ENCODE measurements around the gene CHMP4B. TPM values are rescaled to one million over a fixed set of nuclear protein-coding genes. Genes with fewer than 3 reads are reported as not detected.

Gene CHMP4B
- total RNA-seq, 1 donor from 2014 or later: 46.4 TPM

DNA sequence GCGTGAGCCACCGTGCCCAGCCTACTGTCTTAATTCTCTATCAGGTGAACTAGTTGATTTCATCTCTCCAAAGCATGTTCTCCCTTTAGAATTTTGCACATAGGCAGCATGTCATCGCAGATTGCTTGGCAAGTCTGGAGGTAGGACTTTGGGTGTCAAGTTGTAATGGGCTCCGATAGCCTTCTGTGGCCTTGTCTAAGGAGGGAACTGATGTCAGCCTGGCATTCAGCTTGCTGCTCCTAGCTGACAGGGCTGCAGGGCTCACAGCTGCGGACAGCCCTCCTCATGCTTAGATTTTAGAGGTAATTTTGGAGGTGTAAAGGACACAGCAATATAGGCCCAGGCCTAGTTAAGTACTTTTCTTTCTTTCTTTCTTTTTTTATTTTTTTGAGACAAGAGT, 11.3 kb downstream of the CHMP4B start:
- no peak overlapping the region for H3K4me3 Mint-ChIP-seq (ENCODE audit: unreplicated experiment)
- H3K36me3 Mint-ChIP-seq (ENCODE audit: unreplicated experiment): no peaks in the 10 kb centered on the region
- H3K27ac Mint-ChIP-seq (ENCODE audit: unreplicated experiment): no peak overlapping the region
- H3K4me1 Mint-ChIP-seq (ENCODE audit: low read depth, unreplicated experiment): peaks cover 21% of the 10 kb centered on the region
- no peaks in the 10 kb centered on the region for H3K27me3 Mint-ChIP-seq (ENCODE audit: unreplicated experiment)
- no peak for DNase-seq
- TF ChIP-seq, protein P1, sequence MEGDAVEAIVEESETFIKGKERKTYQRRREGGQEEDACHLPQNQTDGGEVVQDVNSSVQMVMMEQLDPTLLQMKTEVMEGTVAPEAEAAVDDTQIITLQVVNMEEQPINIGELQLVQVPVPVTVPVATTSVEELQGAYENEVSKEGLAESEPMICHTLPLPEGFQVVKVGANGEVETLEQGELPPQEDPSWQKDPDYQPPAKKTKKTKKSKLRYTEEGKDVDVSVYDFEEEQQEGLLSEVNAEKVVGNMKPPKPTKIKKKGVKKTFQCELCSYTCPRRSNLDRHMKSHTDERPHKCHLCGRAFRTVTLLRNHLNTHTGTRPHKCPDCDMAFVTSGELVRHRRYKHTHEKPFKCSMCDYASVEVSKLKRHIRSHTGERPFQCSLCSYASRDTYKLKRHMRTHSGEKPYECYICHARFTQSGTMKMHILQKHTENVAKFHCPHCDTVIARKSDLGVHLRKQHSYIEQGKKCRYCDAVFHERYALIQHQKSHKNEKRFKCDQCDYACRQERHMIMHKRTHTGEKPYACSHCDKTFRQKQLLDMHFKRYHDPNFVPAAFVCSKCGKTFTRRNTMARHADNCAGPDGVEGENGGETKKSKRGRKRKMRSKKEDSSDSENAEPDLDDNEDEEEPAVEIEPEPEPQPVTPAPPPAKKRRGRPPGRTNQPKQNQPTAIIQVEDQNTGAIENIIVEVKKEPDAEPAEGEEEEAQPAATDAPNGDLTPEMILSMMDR (IDR thresholded peaks at IDR 0.05; ENCODE audit: partially characterized antibody, unreplicated experiment): no peak
- peaks cover 5% of the 10 kb centered on the region for H3K9me3 Mint-ChIP-seq (ENCODE audit: unreplicated experiment)

DNA sequence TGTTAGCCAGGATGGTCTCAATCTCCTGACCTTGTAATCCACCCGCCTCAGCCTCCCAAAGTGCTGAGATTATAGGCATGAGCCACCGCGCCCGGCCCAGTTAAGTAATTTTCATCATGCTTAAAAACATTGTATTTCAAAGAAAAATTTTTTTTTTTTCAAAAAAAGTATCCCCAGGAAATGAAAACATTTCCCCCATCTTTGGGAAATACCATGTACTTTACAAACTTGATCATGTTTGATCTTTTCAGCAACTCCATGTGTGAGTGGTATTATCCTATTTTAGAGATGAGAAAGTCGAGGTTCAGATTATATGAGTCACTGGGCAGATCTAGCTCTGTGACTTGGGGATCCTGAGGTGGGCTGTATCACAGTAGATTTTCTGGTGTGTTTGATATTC, 11.8 kb downstream of the CHMP4B start:
- Mint-ChIP-seq H3K4me3 (ENCODE audit: unreplicated experiment) (no peak overlapping the region), H3K4me1 (ENCODE audit: low read depth, unreplicated experiment) (peaks cover 25% of the 10 kb centered on the region), H3K27me3 (ENCODE audit: unreplicated experiment) (no peaks in the 10 kb centered on the region), H3K9me3 (ENCODE audit: unreplicated experiment) (peaks cover 5% of the 10 kb centered on the region), H3K36me3 (ENCODE audit: unreplicated experiment) (no peaks in the 10 kb centered on the region), H3K27ac (ENCODE audit: unreplicated experiment) (no peak overlapping the region)
- no peak for DNase-seq
- TF ChIP-seq, protein P1 (IDR thresholded peaks at IDR 0.05; ENCODE audit: partially characterized antibody, unreplicated experiment): no peak

DNA sequence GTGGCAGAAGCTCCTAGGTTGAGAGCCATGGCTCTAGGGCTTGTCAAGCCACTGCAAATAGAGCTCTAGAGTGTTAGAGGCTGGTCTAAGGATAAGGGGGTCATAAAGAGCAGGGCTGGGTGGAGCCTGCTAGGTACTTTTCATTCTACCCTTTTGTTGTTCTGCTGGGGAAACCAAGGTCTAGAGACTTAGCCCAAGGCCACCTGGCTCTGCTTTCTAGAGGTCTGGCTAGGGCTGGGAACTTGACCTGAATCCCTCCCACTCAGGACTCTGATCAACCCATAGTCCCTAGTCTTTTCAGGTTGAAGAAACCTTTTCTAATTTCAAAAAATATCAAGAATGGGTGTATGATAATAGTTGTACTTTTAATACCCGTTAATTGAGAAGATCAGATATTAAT, 13.7 kb downstream of the CHMP4B start:
- Mint-ChIP-seq H3K27ac (ENCODE audit: unreplicated experiment) (no peak overlapping the region), H3K4me3 (ENCODE audit: unreplicated experiment) (no peak overlapping the region), H3K4me1 (ENCODE audit: low read depth, unreplicated experiment) (peaks cover 41% of the 10 kb centered on the region), H3K36me3 (ENCODE audit: unreplicated experiment) (no peaks in the 10 kb centered on the region), H3K27me3 (ENCODE audit: unreplicated experiment) (no peaks in the 10 kb centered on the region), H3K9me3 (ENCODE audit: unreplicated experiment) (peaks cover 8% of the 10 kb centered on the region)
- DNase-seq: no peak
- TF ChIP-seq, protein P1 (IDR thresholded peaks at IDR 0.05; ENCODE audit: partially characterized antibody, unreplicated experiment): no peak

DNA sequence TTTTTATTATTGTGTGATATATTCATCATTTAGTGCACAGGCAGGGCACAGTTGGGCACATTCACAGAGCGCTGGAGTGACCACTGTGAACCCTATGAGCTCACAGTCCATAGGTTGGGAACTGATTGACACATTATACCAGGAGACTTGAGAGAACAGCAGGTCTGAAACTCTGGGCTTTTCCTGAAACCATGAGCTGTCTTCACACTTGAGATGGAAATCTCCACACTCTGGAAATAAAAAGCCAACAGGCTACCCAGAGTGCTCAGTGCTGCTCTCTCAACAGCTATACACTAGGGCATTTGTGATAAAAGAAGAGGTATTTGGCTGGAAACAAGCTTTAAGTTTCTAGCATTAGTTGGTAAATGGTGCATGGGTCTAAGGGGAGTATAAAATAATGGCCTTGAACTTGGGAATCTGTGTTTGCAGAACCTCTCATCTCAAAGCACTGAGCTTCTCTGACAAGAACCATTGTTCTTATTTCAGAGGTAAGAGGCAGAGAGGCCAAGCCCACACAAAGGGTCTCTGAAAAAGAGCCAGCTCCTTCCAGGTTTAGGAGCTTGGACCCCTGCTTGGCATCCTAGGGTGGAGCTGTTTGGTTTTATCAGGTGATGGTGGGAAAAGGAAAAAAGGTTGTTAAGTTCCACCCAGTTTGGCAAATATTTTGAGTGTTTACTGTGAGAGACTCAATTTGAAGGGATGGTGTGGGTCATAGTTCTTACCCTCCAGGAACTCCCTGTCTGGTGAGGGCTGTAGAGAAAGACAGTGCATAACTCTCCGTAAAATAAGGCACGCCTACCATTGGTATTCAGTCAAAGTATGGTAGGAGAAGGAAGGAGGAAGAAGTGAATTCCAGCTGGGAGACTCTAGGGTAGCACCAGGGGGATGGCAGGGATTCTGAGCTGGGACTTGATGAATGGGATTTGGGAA, 14.5 kb downstream of the CHMP4B start:
- no peak for DNase-seq
- peaks cover 10% of the 10 kb centered on the region for H3K9me3 Mint-ChIP-seq (ENCODE audit: unreplicated experiment)
- no peak overlapping the region for H3K27ac Mint-ChIP-seq (ENCODE audit: unreplicated experiment)
- peaks cover 43% of the 10 kb centered on the region for H3K4me1 Mint-ChIP-seq (ENCODE audit: low read depth, unreplicated experiment)
- H3K4me3 Mint-ChIP-seq (ENCODE audit: unreplicated experiment): no peak overlapping the region
- no peaks in the 10 kb centered on the region for H3K36me3 Mint-ChIP-seq (ENCODE audit: unreplicated experiment)
- TF ChIP-seq, protein P1 (IDR thresholded peaks at IDR 0.05; ENCODE audit: partially characterized antibody, unreplicated experiment): no peak
- H3K27me3 Mint-ChIP-seq (ENCODE audit: unreplicated experiment): no peaks in the 10 kb centered on the region

DNA sequence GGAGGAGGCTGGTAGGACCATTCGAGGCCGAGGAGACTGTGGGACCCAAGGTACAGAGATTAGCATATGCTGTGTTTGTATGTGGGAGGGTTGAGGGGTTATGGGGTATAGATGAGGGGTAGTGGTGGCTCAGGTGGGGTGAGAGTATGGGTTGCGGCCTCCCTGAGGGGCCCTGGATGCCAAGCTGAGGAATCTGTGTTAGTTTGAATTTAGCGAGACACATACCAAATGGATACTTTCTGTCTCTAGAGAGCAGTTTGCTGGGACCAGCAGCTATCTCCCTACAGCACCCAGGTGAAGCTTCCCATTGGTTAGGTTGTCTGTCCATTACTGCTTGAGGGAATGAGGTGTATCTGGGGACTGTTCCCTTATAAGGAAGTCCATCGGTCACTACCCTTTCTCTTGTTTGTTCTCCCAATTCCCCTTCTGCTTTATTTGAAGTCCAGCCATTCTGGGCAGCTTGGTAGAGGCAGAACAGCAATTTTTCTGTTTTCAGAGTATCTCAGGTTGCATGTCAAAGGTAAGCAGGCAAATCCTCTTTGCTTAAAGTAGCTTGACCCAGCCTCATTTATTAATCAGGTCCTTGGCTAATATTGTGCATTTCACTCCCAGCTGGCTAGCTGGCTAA, 15.2 kb downstream of the CHMP4B start:
- TF ChIP-seq, protein P1 (IDR thresholded peaks at IDR 0.05; ENCODE audit: partially characterized antibody, unreplicated experiment): no peak
- no peak overlapping the region for H3K27ac Mint-ChIP-seq (ENCODE audit: unreplicated experiment)
- peaks cover 43% of the 10 kb centered on the region for H3K4me1 Mint-ChIP-seq (ENCODE audit: low read depth, unreplicated experiment)
- peaks cover 10% of the 10 kb centered on the region for H3K9me3 Mint-ChIP-seq (ENCODE audit: unreplicated experiment)
- DNase-seq: no peak
- no peak overlapping the region for H3K4me3 Mint-ChIP-seq (ENCODE audit: unreplicated experiment)
- H3K27me3 Mint-ChIP-seq (ENCODE audit: unreplicated experiment): no peaks in the 10 kb centered on the region
- no peaks in the 10 kb centered on the region for H3K36me3 Mint-ChIP-seq (ENCODE audit: unreplicated experiment)
